Choroid plexus epithelial cell (primary cell): ENCODE data around the gene MARVELD2.

Experiments used
- DNase-seq: peaks from one replicate; pipeline ENCODE4 v3.0.0-alpha.2; 2010; ENCODE audit warnings: low read depth
- H3K4me3 ChIP-seq: 2 replicates; pipeline ENCODE4 v1.5.1; 2011; ENCODE audit warnings: low read depth, mild to moderate bottlenecking, control low read depth, low read length, moderate library complexity
- CTCF ChIP-seq: conservative IDR thresholded peaks from 2 replicates; pipeline ENCODE4 v1.5.1; 2011; ENCODE audit warnings: low read depth, mild to moderate bottlenecking, control low read depth, inconsistent platforms, low read length, moderate library complexity

Gene MARVELD2

DNA sequence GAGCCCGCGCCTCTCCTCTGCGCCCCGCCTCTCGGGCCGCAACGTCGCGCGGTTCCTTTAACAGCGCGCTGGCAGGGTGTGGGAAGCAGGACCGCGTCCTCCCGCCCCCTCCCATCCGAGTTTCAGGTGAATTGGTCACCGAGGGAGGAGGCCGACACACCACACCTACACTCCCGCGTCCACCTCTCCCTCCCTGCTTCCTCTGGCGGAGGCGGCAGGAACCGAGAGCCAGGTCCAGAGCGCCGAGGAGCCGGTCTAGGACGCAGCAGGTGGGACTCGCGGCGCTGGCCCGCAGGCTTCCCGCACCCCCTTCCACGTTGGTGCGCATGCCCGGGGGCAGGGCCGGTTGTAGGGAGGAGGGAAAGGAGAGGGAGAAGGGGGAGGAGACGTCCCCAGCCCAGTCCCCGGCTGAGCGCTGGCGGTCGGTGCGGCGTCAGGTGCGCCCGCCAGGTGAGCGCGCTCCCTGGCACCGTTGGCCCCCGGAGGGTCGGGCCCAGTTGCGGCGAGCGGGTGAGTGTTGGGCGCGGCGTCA lies 77.5 kb downstream of the MARVELD2 start, which contains the start of gene OCLN:
OCLN (plus strand) TSS at position 400 of the 532 bp plus-strand sequence. CDS start 11,455 bp downstream, outside the sequence.
- no peak for DNase-seq
- peak within 1 kb of the TSS; percentile 57 for H3K4me3 ChIP-seq
- TF ChIP-seq CTCF, result no peak

- DNase-seq, result no peak
- peak overlapping the region; percentile 57 for H3K4me3 ChIP-seq
- no peak for TF ChIP-seq CTCF
These were observed 78.0 kb downstream of the MARVELD2 start for GRCh38 chr5:69492923-69493395.

GRCh38 chr5:69493396-69494133 lies 78.6 kb downstream of the MARVELD2 start:
- DNase-seq, result no peak

More at GRCh38 chr5:69493396-69494133, 78.6 kb downstream of the MARVELD2 start:
- TF ChIP-seq CTCF, result no peak
- H3K4me3 ChIP-seq, result peak overlapping the region; percentile 57
